CD4-positive, alpha-beta T cell treated with Interleukin-10 for 1 hour (primary cell): ENCODE measurements around the gene MRE11.
"Not testable (repeated sequence)": the region's sequence is repeated elsewhere in the genome, so short reads cannot be mapped to it uniquely, and the experiment has no call there.

Experiments
- DNase-seq: peaks from one replicate; pipeline ENCODE4 v3.0.0-alpha.2; 2020

Gene MRE11

DNA sequence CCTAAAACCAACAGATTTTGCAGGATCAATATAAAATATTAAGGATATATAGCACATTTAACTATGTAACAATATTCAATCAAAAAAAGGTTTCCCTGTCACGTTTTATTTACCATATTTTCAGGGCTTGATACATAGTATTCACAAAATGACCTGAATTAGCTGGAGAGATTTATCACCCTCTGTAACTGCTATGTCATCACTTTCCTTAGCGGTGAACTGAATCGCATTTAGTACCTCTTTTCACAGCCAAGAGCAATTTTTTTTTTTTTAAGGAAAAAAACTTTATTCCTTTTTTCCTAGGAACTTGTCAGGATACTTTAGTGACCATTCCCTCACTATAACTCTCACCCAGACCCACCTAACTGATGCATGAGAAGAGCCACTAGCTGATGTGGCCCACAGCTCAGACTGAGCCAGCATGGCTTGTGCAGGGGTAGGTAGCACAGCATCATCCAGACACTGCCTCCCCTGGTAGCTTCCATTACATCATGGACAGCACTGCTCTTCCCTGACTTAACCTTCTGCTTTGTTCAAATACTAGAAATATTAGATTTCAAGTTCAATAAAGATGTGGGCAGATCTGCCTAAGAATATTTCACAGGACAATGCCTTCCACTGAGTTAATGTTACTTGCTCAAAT, 75.4 kb downstream of the MRE11 start:
- DNase-seq = no peak

DNA sequence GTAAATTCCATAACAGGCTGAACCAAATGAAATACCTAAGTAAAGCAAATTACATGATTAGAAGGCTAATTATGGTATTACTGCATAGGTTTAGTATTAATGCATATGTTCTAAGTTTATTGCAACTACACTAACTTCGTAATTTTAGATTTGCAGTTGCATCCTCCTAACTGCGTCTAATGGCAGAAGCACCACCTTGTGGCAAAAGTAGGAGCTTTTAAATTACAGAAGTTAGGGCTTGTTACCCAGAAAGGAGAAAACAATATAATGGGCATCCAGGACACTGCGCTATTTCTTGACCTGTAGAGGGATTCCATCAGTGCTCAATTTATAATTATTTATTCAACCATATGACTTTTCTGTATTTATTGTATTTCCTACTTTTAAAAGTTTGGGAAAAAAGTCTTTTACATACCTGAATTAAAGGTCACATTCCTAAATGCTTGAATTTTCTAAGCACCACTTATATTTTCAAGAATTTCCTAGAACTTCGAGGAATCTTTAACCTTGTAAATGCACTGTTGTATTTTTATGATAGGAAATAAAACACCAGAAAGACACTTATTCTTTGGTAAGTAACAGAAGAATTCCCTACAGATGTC, 76.2 kb downstream of the MRE11 start:
- DNase-seq = no peak

DNA sequence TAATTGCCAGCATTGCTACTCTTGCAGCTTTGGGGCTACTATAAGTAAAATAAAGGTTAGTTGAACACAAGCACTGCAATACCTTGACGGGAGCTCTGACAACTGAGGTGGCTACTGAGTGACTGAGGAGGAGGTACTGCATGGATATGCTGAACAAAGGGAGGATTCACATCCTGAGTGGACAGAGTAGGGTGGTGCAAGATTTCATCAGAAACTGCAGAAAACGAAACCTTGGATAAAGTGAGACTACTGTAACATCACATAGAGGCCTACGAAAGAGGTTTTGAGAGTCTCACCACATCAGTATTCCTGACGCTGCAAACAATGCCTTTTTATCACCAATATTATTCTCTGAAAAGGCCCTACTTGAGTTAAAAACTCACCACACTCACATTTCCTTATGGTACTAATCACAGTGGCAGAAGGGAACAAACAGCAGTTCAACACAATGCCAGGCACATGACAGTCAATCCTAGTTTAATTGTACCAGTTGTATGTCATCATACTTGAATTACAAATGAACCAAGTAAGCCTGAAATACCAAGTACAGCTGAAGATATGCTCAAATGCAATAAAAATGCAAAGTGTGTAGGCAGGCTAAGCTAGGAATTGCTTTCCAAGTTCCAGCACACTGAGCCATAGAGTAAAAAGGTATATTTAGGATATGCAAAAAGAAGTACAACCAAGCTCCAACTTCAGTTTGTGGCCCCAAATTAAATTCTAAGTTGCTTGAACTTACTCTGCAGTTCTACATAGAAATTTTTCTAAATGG, 88.4 kb downstream of the MRE11 start:
- DNase-seq = no peak

DNA sequence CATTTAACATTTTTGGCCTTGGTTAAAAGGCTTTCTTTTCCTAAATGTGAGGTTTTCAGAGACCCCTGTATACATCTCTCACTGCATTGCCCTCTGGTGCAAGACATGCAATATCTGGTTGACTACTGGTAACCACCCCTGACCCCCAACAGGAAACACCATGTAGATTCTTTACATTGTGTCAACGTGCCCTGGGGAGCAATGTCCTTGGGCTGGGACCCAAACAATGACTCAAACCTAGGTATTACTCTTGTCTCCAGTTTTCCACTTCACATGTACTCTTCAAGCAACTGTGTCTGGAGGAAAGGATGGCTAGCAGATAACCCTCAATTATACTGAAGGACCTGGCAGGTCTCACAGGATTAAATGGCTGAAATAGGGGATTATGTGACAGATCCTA, 91.3 kb downstream of the MRE11 start:
- DNase-seq = no peak

DNA sequence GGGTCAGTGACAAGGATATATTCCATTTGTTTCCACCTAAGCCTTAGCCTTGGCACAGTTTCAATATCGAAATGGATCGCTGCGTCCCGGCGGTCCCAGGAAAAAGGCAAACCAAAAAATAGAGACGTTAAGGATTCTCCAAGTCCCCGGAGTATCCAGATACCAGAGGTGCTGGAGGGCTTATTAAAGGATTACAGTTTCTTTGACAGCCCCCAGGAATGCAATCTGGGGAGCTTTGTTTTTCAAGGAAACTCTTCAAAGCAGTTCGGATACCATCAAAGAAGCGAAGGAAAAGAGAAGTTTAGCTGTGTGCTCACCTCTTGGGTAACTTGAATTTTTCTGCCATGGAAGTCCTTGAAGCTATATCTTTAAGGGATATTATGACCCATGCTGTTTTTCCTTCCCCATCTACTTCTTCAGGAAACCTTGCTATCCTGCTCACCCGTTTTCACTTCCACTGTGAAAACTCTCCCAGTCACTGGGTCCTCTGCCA, 91.8 kb downstream of the MRE11 start:
- no peak for DNase-seq

DNA sequence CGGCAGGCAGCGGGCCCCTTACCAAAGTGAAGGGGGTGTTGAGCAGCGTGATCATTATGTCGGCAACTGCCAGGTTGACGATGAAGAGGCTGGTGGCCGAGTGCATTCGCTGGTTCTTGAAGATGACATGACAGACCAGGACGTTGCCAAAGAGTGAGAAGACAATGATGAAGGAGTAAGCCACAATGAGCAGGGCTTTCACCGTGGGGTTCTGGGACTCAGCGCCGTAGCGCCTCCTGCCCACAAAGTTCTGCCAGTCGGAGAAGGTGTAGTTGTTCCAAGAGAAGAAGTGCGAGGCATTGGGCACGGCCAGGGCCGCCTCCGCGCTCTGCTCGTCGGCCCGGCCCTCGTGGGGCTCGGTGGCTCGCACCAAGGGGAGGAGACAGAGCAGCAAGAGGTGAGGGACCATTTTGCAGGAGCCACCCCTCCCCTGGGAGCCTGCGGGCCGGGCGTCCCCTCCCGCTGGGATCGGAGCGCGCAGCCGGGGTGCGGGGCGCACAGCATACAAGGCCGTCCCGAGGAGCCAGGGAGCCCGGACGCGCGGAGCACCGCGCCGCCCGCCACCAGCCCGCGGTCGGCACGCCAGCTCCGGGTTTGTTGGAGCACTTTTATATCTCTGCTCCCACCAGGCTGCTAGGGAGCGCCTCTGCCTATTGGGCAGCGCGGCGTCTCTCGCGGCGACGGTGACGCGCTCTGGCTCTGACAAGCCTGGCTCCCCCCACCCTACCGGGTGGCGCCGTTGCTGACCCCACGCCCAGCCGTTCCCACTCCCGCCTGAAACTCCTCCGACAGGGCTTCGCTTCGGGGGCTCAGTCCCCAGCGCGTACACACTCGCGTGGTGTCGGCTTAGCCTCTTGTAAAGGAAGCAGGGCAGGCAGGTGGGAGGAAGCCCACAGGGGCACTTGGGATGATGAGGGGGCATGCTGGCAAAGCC, 92.5 kb downstream of the MRE11 start, which contains the start of gene GPR83:
GPR83 (minus strand) TSS at position 581 of the 934 bp plus-strand sequence; CDS start at position 409, 172 bp downstream.
- no peak for DNase-seq

DNA sequence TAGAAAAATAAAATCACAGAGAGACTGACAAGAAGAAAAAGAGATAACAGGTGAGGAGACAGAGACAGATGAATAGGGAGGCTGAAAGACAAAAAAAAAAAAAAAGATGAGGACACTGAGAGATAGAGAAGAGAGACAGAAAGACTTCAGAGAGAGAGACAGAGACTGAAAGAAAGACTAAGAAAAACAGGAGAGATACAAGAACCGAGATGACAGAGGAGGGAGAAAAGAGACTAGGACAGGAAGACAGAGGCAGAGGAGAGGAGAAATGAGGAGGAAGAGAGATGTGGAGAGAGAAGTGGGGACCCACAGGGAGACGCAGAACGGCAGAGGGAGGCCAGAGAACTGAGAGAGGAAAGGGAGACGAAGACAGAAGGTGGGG, 93.2 kb downstream of the MRE11 start:
- no peak for DNase-seq

DNA sequence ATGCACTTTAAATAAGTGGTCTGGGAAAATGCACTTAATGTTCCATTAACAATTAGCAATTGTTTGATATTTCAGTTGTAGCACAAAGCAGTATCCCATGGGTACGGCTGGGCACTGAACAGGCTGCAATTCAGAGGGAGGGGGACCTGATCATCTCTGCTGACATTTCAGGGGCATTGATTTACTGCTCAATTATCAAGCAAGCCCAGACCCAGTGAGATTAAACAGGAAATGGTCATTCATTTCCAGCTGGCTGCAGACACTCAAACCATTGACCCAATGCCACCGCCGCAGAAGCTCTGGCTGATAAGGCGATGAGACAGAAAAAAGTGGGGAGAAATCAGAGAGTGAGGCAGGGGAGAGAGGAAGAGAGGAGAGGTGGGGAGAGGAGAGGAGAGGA, 93.6 kb downstream of the MRE11 start:
- no peak for DNase-seq

DNA sequence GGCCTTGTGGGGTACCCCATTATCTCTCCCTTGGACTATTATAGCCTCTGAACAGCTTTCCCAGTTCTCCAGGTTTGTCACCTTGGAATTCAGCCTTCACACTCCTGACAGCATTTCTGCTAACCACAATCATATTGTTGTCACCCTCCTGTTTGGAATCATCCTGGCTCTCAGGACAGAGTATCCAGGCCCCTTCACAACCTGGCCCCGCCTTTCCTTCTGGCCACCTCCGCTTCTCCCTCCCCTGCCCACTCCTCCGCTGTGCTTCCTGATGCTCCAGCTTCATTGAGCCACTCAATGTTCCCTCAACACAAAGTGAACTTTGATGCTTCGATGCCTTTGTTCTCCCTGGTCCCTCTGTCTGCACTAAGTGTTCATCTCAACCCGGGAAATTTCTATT, 95.5 kb downstream of the MRE11 start:
- DNase-seq = no peak

DNA sequence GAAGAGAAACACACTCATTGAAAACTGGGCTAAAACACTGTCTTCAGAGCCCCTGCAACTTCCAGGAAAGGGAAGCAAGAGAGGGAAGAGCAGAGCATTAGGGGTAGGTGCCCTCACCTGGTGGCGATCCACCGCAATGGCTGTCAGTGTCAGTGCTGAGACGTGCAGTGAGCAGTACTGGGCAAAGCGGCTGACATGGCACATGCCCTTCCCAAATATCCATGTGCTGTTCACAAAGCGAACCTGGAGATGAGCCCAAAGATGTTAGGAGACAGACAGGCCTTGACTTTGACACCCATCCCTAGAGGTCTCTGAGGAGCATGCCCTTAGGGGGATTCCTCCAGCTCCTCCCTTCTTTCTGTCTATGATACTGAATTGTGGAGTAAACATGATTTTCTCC, 97.4 kb downstream of the MRE11 start:
- DNase-seq = no peak

DNA sequence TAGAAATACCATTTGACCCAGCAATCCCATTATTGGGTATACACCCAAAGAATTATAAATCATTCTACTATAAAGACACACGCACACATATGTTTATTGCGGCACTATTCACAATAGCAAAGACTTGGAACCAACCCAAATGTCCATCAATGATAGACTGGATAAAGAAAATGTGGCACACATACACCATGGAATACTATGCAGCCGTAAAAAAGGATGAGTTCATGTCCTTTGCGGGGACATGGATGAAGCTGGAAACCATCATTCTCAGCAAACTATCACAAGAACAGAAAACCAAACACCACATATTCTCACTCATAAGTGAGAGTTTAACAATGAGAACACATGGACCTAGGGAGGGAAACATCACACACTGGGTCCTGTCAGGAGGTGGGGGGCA, 101.7 kb downstream of the MRE11 start:
- not testable (repeated sequence) for DNase-seq

DNA sequence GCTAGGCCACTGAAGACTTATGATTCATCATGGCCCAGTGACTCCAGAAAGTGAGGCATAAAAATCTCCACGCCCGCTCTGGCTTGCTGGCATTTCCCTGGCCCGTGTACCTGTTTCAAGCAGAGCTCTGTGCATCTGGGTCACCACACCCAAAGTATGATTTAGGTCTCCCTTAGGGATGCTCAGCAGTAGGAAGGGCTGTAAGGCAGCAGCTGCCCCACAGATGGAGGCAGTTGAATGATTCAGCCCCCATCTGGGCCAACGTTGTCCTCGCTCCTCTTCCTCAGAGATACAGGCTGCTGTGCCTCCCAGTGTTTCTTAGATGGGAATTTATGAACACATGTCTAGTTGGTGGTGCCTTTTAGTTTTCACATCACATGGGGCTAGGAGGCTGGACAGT, 114.0 kb downstream of the MRE11 start:
- no peak for DNase-seq

DNA sequence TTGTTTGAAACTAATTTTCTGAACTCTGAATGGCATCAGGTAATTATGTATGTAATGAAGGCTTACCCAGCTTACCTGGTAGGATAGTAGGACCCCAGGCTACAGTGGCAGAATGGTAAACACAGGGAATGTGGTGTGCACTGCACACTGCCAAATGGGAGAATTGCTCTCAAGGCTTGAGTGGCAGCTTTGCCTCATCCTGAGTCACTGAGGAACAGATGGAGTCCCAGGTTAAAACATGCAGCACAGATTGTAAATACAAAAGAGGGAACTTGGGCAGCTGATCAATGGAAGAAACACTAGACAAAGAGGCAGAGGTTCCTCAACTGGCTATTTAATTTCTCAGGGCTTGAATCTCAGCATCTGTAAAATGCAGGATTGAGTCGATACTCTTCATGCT, 116.8 kb downstream of the MRE11 start:
- no peak for DNase-seq

DNA sequence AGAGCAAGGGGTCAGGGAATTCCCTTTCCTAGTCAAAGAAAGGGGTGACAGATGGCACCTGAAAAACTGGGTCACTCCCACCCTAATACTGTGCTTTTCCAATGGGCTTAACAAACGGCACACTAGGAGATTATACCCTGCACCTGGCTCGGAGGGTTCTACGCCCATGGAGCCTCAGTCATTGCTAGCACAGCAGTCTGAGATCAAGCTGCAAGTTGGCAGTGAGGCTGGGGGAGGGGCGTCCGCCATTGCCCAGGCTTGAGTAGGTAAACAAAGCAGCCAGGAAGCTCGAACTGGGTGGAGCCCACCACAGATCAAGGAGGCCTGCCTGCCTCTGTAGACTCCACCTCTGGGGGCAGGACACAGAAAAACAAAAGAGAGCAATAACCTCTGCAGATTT, 123.1 kb downstream of the MRE11 start:
- DNase-seq = not testable (repeated sequence)
